Peyer's patch (tissue), 4 donors: ENCODE measurements around the gene NLRP12. TPM values are rescaled to one million over a fixed set of nuclear protein-coding genes. Genes with fewer than 3 reads are reported as not detected.

ENCODE experiments used
- DNase-seq, 3 donors: peaks; one replicate each; pipeline ENCODE4 v3.0.0-alpha.2; 2017 to 2019
- H3K27ac ChIP-seq, 4 donors: fragments of 200-600 bp; sonication (generic); one replicate each; pipeline ENCODE4 v1.5.1; 2016 to 2019
- H3K27me3 ChIP-seq, 2 donors: fragments of 200-600 bp; sonication (generic); one replicate each; pipeline ENCODE4 v1.5.1; 2019
- H3K36me3 ChIP-seq, 3 donors: fragments of 200-600 bp; sonication (generic); one replicate each; pipeline ENCODE4 v1.5.1; 2016 to 2019
- H3K4me1 ChIP-seq, 4 donors: fragments of 200-600 bp; sonication (generic); one replicate each; pipeline ENCODE4 v1.5.1; 2016 to 2019
- H3K4me3 ChIP-seq, 4 donors: fragments of 200-600 bp; sonication (generic); 1 replicate in 3 of 4; 2 replicates in 1 of 4; pipeline ENCODE4 v1.5.1; 2016 to 2019; ENCODE audit warnings: mild to moderate bottlenecking in 1 of 4
- H3K9me3 ChIP-seq, 4 donors: fragments of 200-600 bp; sonication (generic); one replicate each; pipeline ENCODE4 v1.5.1; 2016 to 2019; ENCODE audit warnings: mild to moderate bottlenecking in 1 of 4
- CTCF ChIP-seq, 6 experiments: fragments of 450-650 bp in 4 of 6; fragments of 200-600 bp in 2 of 6; sonication (generic) in 1 of 6; IDR thresholded peaks; one replicate each; pipeline ENCODE4 v1.5.1; 2017 to 2019; ENCODE audit warnings: antibody characterized with exemption in 6 of 6, mild to moderate bottlenecking in 3 of 6, moderate library complexity in 1 of 6
- POLR2A ChIP-seq, 2 donors: fragments of 450-650 bp; IDR thresholded peaks; one replicate each; pipeline ENCODE4 v1.5.1; 2017; ENCODE audit warnings: antibody characterized with exemption in 2 of 2, mild to moderate bottlenecking in 2 of 2, moderate library complexity in 2 of 2
- total RNA-seq, 4 donors: library from RNA; depleted of rRNA; stranded (reverse); fragments of >200 nt; gene quantifications; one replicate each; pipeline ENCODE4 v1.1.0, GENCODE V29; 2016

Gene NLRP12
- total RNA-seq, 4 donors from 2014 or later, result 0.67 TPM; not detected in 3

GRCh38 chr19:53810891-53811290 is 13.2 kb downstream of the NLRP12 start:
- no peaks in the 10 kb centered on the region for H3K36me3 ChIP-seq
- DNase-seq, result no peak
- no peak overlapping the region for H3K4me3 ChIP-seq
- H3K27ac ChIP-seq, result no peak overlapping the region
- no peaks in the 10 kb centered on the region for H3K9me3 ChIP-seq
- no peaks in the 10 kb centered on the region for H3K27me3 ChIP-seq
- H3K4me1 ChIP-seq, result no peaks in the 10 kb centered on the region
- TF ChIP-seq CTCF (IDR thresholded peaks at IDR 0.05) (no peak), POLR2A (IDR thresholded peaks at IDR 0.05) (no peak)

GRCh38 chr19:53810187-53810546 is 13.9 kb downstream of the NLRP12 start:
- no peaks in the 10 kb centered on the region for H3K36me3 ChIP-seq
- H3K9me3 ChIP-seq, result no peaks in the 10 kb centered on the region
- no peak for TF ChIP-seq POLR2A (IDR thresholded peaks at IDR 0.05)
- DNase-seq, result no peak
- H3K4me3 ChIP-seq, result no peak overlapping the region
- H3K27me3 ChIP-seq, result no peaks in the 10 kb centered on the region
- no peaks in the 10 kb centered on the region for H3K4me1 ChIP-seq
- no peak overlapping the region for H3K27ac ChIP-seq

- Histone ChIP-seq H3K4me1 (no peaks in the 10 kb centered on the region), H3K36me3 (no peaks in the 10 kb centered on the region), H3K4me3 (no peak overlapping the region), H3K27ac (no peak overlapping the region), H3K9me3 (no peaks in the 10 kb centered on the region), H3K27me3 (no peaks in the 10 kb centered on the region)
- DNase-seq, result no peak
- no peak for TF ChIP-seq CTCF (IDR thresholded peaks at IDR 0.05)
- TF ChIP-seq POLR2A (IDR thresholded peaks at IDR 0.05), result no peak
Observed at GRCh38 chr19:53809518-53810186, 14.5 kb downstream of the NLRP12 start.

- TF ChIP-seq POLR2A (IDR thresholded peaks at IDR 0.05) (no peak), CTCF (IDR thresholded peaks at IDR 0.05) (peak in 3 of 6 experiments; percentile 21 to 33 (median 25))
- no peaks in the 10 kb centered on the region for H3K27me3 ChIP-seq
Observed at GRCh38 chr19:53808710-53809125, 15.4 kb downstream of the NLRP12 start.

GRCh38 chr19:53801257-53801656 is 22.9 kb downstream of the NLRP12 start:
- Histone ChIP-seq H3K4me1 (no peaks in the 10 kb centered on the region), H3K36me3 (no peaks in the 10 kb centered on the region)
- no peak for DNase-seq

More at GRCh38 chr19:53808710-53809125, 15.4 kb downstream of the NLRP12 start:
- Histone ChIP-seq H3K4me3 (no peak overlapping the region), H3K36me3 (no peaks in the 10 kb centered on the region), H3K27ac (no peak overlapping the region), H3K4me1 (no peaks in the 10 kb centered on the region), H3K9me3 (no peaks in the 10 kb centered on the region)
- DNase-seq, result no peak

More at GRCh38 chr19:53801257-53801656, 22.9 kb downstream of the NLRP12 start:
- no peak overlapping the region for H3K4me3 ChIP-seq
- TF ChIP-seq POLR2A (IDR thresholded peaks at IDR 0.05), result no peak
- TF ChIP-seq CTCF (IDR thresholded peaks at IDR 0.05), result no peak
- no peaks in the 10 kb centered on the region for H3K9me3 ChIP-seq
- no peak overlapping the region for H3K27ac ChIP-seq
- no peaks in the 10 kb centered on the region for H3K27me3 ChIP-seq
